K562 (cell line): ENCODE measurements around the gene SCG3. TPM values are rescaled to one million over a fixed set of nuclear protein-coding genes. Genes with fewer than 3 reads are reported as not detected.
A peak's percentile ranks its signal among the peaks of the same experiment; 100 is the strongest.

Experiments used
- ARID2 ChIP-seq: fragments of 450-650 bp; IDR thresholded peaks from 2 replicates; pipeline ENCODE4 v1.6.1; 2017; ENCODE audit warnings: antibody characterized with exemption, mild to moderate bottlenecking
- ATF7 ChIP-seq: fragments of 450-650 bp; IDR thresholded peaks from 2 replicates; pipeline ENCODE4 v1.7.1; 2014; ENCODE audit warnings: mild to moderate bottlenecking, moderate library complexity
- DIDO1 ChIP-seq: fragments of 450-650 bp; IDR thresholded peaks from 2 replicates; pipeline ENCODE4 v1.6.1; 2016; ENCODE audit warnings: low read depth, missing biosample characterization, missing genetic modification characterization
- DMBX1 ChIP-seq: fragments of 250-450 bp; sonication (Bioruptor Pico); IDR thresholded peaks from 2 replicates; pipeline ENCODE4 v1.8.0; 2022; ENCODE audit warnings: inconsistent platforms, mild to moderate bottlenecking, moderate library complexity, borderline replicate concordance
- EHMT2 ChIP-seq: fragments of 450-650 bp; IDR thresholded peaks from 2 replicates; pipeline ENCODE4 v1.6.1; 2018; ENCODE audit warnings: antibody characterized with exemption
- ELF1 ChIP-seq: fragments of 200-800 bp; sonication (Bioruptor generic); IDR thresholded peaks from 2 replicates; pipeline ENCODE4 v1.6.1; 2016; ENCODE audit warnings: missing genetic modification characterization, missing compliant biosample characterization
- FOXK1 ChIP-seq: sonication (generic); formaldehyde crosslinking; IDR thresholded peaks from 2 replicates; pipeline ENCODE4 v1.8.0; 2022; ENCODE audit warnings: missing genetic modification reagents, mild to moderate bottlenecking, borderline replicate concordance
- GATAD2A ChIP-seq: fragments of 450-650 bp; IDR thresholded peaks from 2 replicates; pipeline ENCODE4 v1.6.1; 2017
- JUN ChIP-seq, 2 experiments: sonication (generic) in 1 of 2; formaldehyde crosslinking in 1 of 2; IDR thresholded peaks; 2 replicates each; pipeline versions ENCODE4 v1.6.1 to v1.8.0; 2012 to 2022; ENCODE audit warnings: borderline replicate concordance in 2 of 2, mild to moderate bottlenecking in 2 of 2, improper control_type of control experiment in 1 of 2, low read depth in 1 of 2, low read length in 1 of 2, missing genetic modification reagents in 1 of 2
- JUND ChIP-seq, 2 experiments: IDR thresholded peaks; 2 replicates in 1 of 2; 3 replicates in 1 of 2; pipeline ENCODE4 v1.6.1; 2011; ENCODE audit warnings: borderline replicate concordance in 2 of 2, low read depth in 2 of 2, low read length in 2 of 2, improper control_type of control experiment in 1 of 2, missing biosample characterization in 1 of 2, missing genetic modification characterization in 1 of 2, missing genetic modification reagents in 1 of 2
- KDM1A ChIP-seq, 2 experiments: fragments of 450-650 bp; IDR thresholded peaks; 2 replicates each; pipeline ENCODE4 v1.6.1; 2016; ENCODE audit warnings: mild to moderate bottlenecking in 2 of 2
- MEF2D ChIP-seq: conservative IDR thresholded peaks from 2 replicates; pipeline ENCODE4 v1.6.1; 2016; ENCODE audit warnings: low read depth, missing genetic modification characterization, missing compliant biosample characterization
- MEIS2 ChIP-seq: fragments of 450-650 bp; IDR thresholded peaks from 2 replicates; pipeline ENCODE4 v1.6.1; 2014; ENCODE audit warnings: mild to moderate bottlenecking; ENCODE audit not compliant: partially characterized antibody
- MTA1 ChIP-seq: fragments of 450-650 bp; IDR thresholded peaks from 2 replicates; pipeline ENCODE4 v1.6.1; 2017; ENCODE audit warnings: borderline replicate concordance
- PHB2 ChIP-seq: fragments of 450-650 bp; IDR thresholded peaks from 2 replicates; pipeline ENCODE4 v1.6.1; 2017; ENCODE audit warnings: low read depth
- POLR2H ChIP-seq: IDR thresholded peaks from 2 replicates; pipeline ENCODE4 v1.6.1; 2016; ENCODE audit warnings: missing genetic modification characterization, low read depth, mild to moderate bottlenecking, control low read depth, missing compliant biosample characterization, moderate library complexity
- PTTG1 ChIP-seq: fragments of 450-650 bp; IDR thresholded peaks from 2 replicates; pipeline ENCODE4 v1.6.1; 2016; ENCODE audit warnings: low read depth, mild to moderate bottlenecking, missing genetic modification characterization, missing compliant biosample characterization
- RCOR1 ChIP-seq, 2 experiments: IDR thresholded peaks; 2 replicates each; pipeline ENCODE4 v1.6.1; 2012; ENCODE audit warnings: low read depth in 2 of 2, low read length in 2 of 2, borderline replicate concordance in 1 of 2, improper control_type of control experiment in 1 of 2
- SIN3A ChIP-seq, 2 experiments: fragments of 150-350 bp in 1 of 2; IDR thresholded peaks; 2 replicates each; pipeline ENCODE4 v1.6.1; 2011 to 2016; ENCODE audit warnings: borderline replicate concordance in 2 of 2, low read depth in 2 of 2, low read length in 2 of 2, mild to moderate bottlenecking in 2 of 2, moderate library complexity in 2 of 2; ENCODE audit not compliant: control insufficient read depth in 1 of 2
- SMARCC2 ChIP-seq: fragments of 450-650 bp; IDR thresholded peaks from 2 replicates; pipeline ENCODE4 v1.6.1; 2017; ENCODE audit warnings: antibody characterized with exemption, moderate library complexity, mild to moderate bottlenecking, low read depth
- TEAD4 ChIP-seq, 2 experiments: sonication (generic) in 1 of 2; formaldehyde crosslinking in 1 of 2; IDR thresholded peaks; 2 replicates each; pipeline versions ENCODE4 v1.6.1 to v1.8.0; 2012 to 2022; ENCODE audit warnings: borderline replicate concordance in 1 of 2, inconsistent platforms in 1 of 2, low read length in 1 of 2, mild to moderate bottlenecking in 1 of 2, missing genetic modification reagents in 1 of 2
- TOE1 ChIP-seq, 2 experiments: fragments of 450-650 bp in 1 of 2; sonication (generic) in 1 of 2; formaldehyde crosslinking in 1 of 2; IDR thresholded peaks; 2 replicates each; pipeline versions ENCODE4 v1.7.1 to v1.8.0; 2016 to 2022; ENCODE audit warnings: borderline replicate concordance in 2 of 2, mild to moderate bottlenecking in 2 of 2, antibody characterized with exemption in 1 of 2, inconsistent platforms in 1 of 2, low read depth in 1 of 2, missing genetic modification reagents in 1 of 2, moderate library complexity in 1 of 2
- ZNF324 ChIP-seq: fragments of 250-450 bp; sonication (Bioruptor Pico); IDR thresholded peaks from 2 replicates; pipeline ENCODE4 v1.4.0; 2020; ENCODE audit warnings: mild to moderate bottlenecking
- polyA plus RNA-seq, 8 experiments: library from polyadenylated mRNA; depleted of rRNA in 4 of 8; stranded (reverse) in 5 of 8; unstranded in 3 of 8; fragments of >200 nt; fragmentation: Nextera tagmentation in 2 of 8; fragmentation: Illumina TruSeq in 1 of 8; extraction: Ambion mirVana in 2 of 8; extraction: Trizol in 1 of 8; gene quantifications; 2 replicates each; pipeline versions ENCODE4 v1.2.1 to v1.2.3, GENCODE V29; 2011 to 2014; ENCODE audit warnings: inconsistent platforms in 1 of 8, missing spikeins in 1 of 8
- total RNA-seq, 7 experiments: library from RNA; depleted of rRNA in 6 of 7; stranded (reverse); fragments of >200 nt in 6 of 7; fragmentation: Illumina TruSeq in 2 of 7; extraction: Trizol in 2 of 7; gene quantifications; 2 replicates each; pipeline versions ENCODE4 v1.2.1 to v1.2.3, GENCODE V29; 2011 to 2021; ENCODE audit warnings: low replicate concordance in 1 of 7
- TF ChIP-seq, protein P1 (sequence below): fragments of 250-450 bp; sonication (Bioruptor Pico); IDR thresholded peaks from 2 replicates; pipeline ENCODE4 v1.8.0; 2022; ENCODE audit warnings: inconsistent platforms, mild to moderate bottlenecking, moderate library complexity, borderline replicate concordance

Gene SCG3
- total and polyA plus RNA-seq, 9 of the 15 experiments (the other 6 are each of a cell fraction or from before 2014, with no cell fraction given), result 13.0 to 43.8 (median 21.0) TPM

DNA sequence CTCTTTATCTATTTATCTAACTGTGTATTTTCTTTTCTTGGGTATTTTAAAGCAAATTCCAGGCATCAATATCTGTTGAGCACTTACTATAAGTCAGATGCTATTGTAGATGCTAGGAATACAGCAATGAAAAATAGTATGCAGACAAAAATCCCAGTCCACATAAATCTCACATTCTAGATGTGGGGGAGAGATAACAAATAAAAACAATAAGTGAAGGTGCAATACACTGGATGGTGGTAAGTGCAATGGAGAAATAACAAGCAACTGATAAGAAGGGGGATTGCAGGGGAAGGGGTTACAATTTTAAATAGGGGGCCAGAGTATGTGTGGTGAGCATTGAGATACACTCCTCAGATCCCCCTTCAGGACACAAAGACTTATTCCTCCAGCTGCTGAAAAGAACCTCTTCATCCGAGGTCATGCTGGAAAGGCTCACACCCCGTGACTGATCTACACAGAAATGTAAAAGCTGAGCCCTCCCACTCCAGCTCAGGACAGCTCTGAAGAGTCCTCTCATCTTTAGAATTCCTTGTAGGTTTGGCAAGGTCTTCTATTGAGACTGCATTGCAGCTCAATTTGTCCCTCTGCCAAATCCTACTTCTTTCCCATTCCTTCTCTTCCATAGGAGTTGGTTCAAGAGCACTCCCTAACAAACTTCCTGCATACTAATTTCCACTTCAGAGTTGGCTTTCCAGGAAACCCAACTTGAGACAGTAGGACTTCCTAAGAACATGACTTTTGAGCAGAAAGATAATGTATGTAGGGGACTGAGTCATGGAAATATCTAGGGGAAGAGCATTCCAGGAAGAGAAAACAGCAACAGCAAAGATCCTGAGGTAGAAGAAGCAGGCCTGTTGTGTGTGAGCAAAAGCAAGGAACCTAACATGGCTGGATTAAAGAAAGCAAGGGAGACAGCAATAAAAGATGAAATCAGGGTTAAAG, 8.1 kb upstream of the SCG3 start (continued):
- TF ChIP-seq MEIS2, result no peak
- peak; percentile 28; the same call in 1 of the 2 replicates for TF ChIP-seq ELF1 (tag)
- TF ChIP-seq MTA1, result 0 out of 2 replicates have a peak, but pooled peaks have one; percentile 17
- 0 out of 2 replicates have a peak, but pooled peaks have one; percentile 27 for TF ChIP-seq JUND (IDR thresholded peaks at IDR 0.05; ENCODE audit: borderline replicate concordance, low read depth, low read length)
- TF ChIP-seq JUND (tag; IDR thresholded peaks at IDR 0.05; ENCODE audit: borderline replicate concordance, low read depth, low read length), result peak; percentile 77; the same call in 1 of the 3 replicates
- TF ChIP-seq TEAD4 (IDR thresholded peaks at IDR 0.05; ENCODE audit: low read length), result peak; percentile 18; the same call in 1 of the 2 replicates
- TF ChIP-seq TEAD4 (CRISPR knock-in tag; IDR thresholded peaks at IDR 0.05; ENCODE audit: borderline replicate concordance), result no peak
- TF ChIP-seq ATF7, result no peak
- no peak for TF ChIP-seq POLR2H (tag)
- peak; percentile 21; the same call in 1 of the 2 replicates for TF ChIP-seq SMARCC2
- TF ChIP-seq KDM1A (IDR thresholded peaks at IDR 0.05), result peak; percentile 48 to 63
- TF ChIP-seq GATAD2A, result 0 out of 2 replicates have a peak, but pooled peaks have one; percentile 61
- TF ChIP-seq SIN3A (IDR thresholded peaks at IDR 0.05; ENCODE audit: borderline replicate concordance in 2 of 2, control insufficient read depth in 1 of 2, low read depth in 2 of 2, low read length in 2 of 2), result no peak
- TF ChIP-seq EHMT2, result peak; percentile 86
- TF ChIP-seq PHB2, result no peak
- TF ChIP-seq, protein P1, sequence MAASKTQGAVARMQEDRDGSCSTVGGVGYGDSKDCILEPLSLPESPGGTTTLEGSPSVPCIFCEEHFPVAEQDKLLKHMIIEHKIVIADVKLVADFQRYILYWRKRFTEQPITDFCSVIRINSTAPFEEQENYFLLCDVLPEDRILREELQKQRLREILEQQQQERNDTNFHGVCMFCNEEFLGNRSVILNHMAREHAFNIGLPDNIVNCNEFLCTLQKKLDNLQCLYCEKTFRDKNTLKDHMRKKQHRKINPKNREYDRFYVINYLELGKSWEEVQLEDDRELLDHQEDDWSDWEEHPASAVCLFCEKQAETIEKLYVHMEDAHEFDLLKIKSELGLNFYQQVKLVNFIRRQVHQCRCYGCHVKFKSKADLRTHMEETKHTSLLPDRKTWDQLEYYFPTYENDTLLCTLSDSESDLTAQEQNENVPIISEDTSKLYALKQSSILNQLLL (CRISPR knock-in tag), result no peak
- peak; percentile 46; the same call in 1 of the 2 replicates for TF ChIP-seq DMBX1 (CRISPR knock-in tag)
- TF ChIP-seq ZNF324 (CRISPR knock-in tag), result no peak
- 0 out of 2 replicates have a peak, but pooled peaks have one; percentile 24 for TF ChIP-seq JUN (IDR thresholded peaks at IDR 0.05; ENCODE audit: borderline replicate concordance, low read depth, low read length)
- TF ChIP-seq JUN (CRISPR knock-in tag; IDR thresholded peaks at IDR 0.05; ENCODE audit: borderline replicate concordance), result no peak
- TF ChIP-seq RCOR1 (IDR thresholded peaks at IDR 0.05; ENCODE audit: borderline replicate concordance in 1 of 2, low read depth in 2 of 2, low read length in 2 of 2), result peak in 1 of 2 experiments; percentile 41; a peak in 1 of 4 replicates
- TF ChIP-seq PTTG1 (tag), result no peak
- TF ChIP-seq FOXK1 (CRISPR knock-in tag), result no peak
- TF ChIP-seq DIDO1 (tag), result no peak
- TF ChIP-seq TOE1 (IDR thresholded peaks at IDR 0.05; ENCODE audit: borderline replicate concordance), result peak; percentile 26; the same call in 1 of the 2 replicates
- no peak for TF ChIP-seq TOE1 (CRISPR knock-in tag; IDR thresholded peaks at IDR 0.05; ENCODE audit: borderline replicate concordance, low read depth)
- 0 out of 2 replicates have a peak, but pooled peaks have one; percentile 28 for TF ChIP-seq ARID2
- 0 out of 2 replicates have a peak, but pooled peaks have one; percentile 15 for TF ChIP-seq MEF2D (tag)
